GM12873 (cell line): ENCODE measurements around the gene DNAJB13.

Experiments used
- CTCF ChIP-seq: IDR thresholded peaks from 2 replicates; pipeline ENCODE4 v1.5.1; 2012; ENCODE audit warnings: low read depth, mild to moderate bottlenecking, moderate library complexity, low read length, control low read depth; ENCODE audit not compliant: insufficient read depth; ENCODE audit errors: missing control alignments

DNAJB13 gene

GRCh38 chr11:74004759-74005615 is 54.2 kb downstream of the DNAJB13 start:
- no peak for TF ChIP-seq CTCF

- no peak for TF ChIP-seq CTCF
Measured at GRCh38 chr11:74005721-74006517, 55.1 kb downstream of the DNAJB13 start.

DNA sequence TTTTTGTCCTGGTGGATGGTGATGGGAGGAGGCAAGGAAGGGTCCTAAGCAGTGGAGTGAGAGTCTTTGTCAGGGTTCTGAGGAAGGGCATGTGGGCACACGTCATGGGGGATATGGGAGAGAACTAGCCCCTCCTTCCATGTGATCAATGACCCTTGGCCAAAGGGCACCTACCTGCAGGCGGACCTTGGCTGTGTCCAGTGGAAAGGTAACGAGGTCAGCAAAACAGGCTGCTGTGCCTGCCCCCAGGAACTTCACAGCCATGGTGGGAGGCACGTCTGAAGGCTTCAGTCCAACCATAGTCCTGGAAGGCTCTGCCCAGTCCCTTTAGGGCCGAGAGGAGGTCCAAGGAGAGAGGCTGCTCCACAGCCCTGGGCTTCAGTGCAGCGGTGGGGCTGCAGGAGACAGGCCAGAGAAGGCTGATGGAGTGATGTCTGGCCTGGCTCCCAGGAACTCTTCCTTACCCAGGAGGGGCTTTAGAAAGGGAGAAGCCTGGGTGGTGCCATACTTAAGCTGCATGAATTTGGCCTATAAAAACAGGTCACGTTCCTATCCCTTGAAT is 56.0 kb downstream of the DNAJB13 start:
- no peak for TF ChIP-seq CTCF

DNA sequence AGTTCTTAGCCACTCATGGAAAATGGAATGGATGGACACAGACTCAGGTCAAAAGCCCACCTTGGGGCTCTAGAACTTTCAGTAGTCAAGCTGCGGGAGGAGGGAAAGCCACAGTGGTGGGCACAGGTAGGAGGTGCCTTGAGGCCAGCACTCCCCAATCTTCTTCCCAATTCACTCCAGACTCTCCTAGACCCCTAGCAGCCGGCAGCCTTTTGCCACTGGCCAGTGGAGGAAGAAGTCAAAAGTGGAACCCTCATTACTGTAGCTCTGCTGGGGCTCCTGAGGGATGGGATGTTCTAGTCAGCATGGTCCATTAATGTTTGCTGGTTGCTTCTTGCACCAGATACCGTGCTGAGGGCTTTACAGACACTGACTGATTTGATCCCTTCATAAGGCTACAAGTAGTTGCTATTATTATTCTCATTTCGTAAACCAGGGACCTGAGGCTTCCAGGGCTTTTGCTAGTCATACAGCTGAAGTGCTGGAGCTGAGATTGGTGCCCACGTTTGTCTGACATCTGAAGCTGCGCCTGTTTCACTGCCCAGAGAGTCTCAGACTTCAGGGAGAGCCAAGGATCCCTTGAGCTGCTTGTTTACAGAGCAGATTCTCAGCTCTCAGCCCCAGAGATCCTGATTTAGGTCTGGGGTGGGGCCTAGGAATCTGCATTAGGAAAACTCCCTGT is 57.0 kb downstream of the DNAJB13 start:
- TF ChIP-seq CTCF: no peak

- no peak for TF ChIP-seq CTCF
Measured at GRCh38 chr11:74008373-74009229, 57.8 kb downstream of the DNAJB13 start, which contains the start of gene UCP3. UCP3 (minus strand) TSS chr11:74009085; CDS start chr11:74007042, 2,043 bp downstream.

- no peak for TF ChIP-seq CTCF
Measured at GRCh38 chr11:74009230-74009547, 58.4 kb downstream of the DNAJB13 start.
